HS-5 (cell line): ENCODE results near the gene IYD.
A peak's percentile ranks its signal among the peaks of the same experiment; 100 is the strongest.
"Not testable (repeated sequence)": the region's sequence is repeated elsewhere in the genome, so short reads cannot be mapped to it uniquely, and the experiment has no call there.

Experiments
- DNase-seq: peaks from one replicate; pipeline ENCODE4 v3.0.0-alpha.2; 2012; ENCODE audit warnings: low read depth

The IYD gene

GRCh38 chr6:150352321-150353296, 16.2 kb upstream of the IYD start:
- peak; percentile 51 for DNase-seq

- DNase-seq: no peak
These were observed 15.4 kb upstream of the IYD start for GRCh38 chr6:150353445-150353844.

GRCh38 chr6:150354754-150355571, 13.8 kb upstream of the IYD start:
- DNase-seq: no peak

- no peak for DNase-seq
These were observed 12.9 kb upstream of the IYD start for GRCh38 chr6:150355932-150356331.

- DNase-seq: no peak
These were observed 6.9 kb upstream of the IYD start for GRCh38 chr6:150361876-150362275.

GRCh38 chr6:150363733-150364132, 5.1 kb upstream of the IYD start:
- DNase-seq: no peak

- no peak for DNase-seq
These were observed 2.6 kb upstream of the IYD start for GRCh38 chr6:150366118-150366778.

GRCh38 chr6:150369408-150369807, 596 bp downstream of the IYD start:
- no peak for DNase-seq

- no peak for DNase-seq
These were observed 1.3 kb downstream of the IYD start for GRCh38 chr6:150370112-150370511.

GRCh38 chr6:150371356-150371755, 2.5 kb downstream of the IYD start:
- no peak for DNase-seq

GRCh38 chr6:150372051-150372450, 3.2 kb downstream of the IYD start:
- DNase-seq: no peak

GRCh38 chr6:150373260-150373701, 4.5 kb downstream of the IYD start:
- no peak for DNase-seq

GRCh38 chr6:150374346-150374745, 5.5 kb downstream of the IYD start:
- DNase-seq: not testable (repeated sequence)

GRCh38 chr6:150377211-150377781, 8.5 kb downstream of the IYD start:
- no peak for DNase-seq

GRCh38 chr6:150380256-150380655, 11.4 kb downstream of the IYD start:
- no peak for DNase-seq

- no peak for DNase-seq
These were observed 13.4 kb downstream of the IYD start for GRCh38 chr6:150382171-150382570.

- DNase-seq: no peak
These were observed 22.6 kb downstream of the IYD start for GRCh38 chr6:150391414-150391813.

- no peak for DNase-seq
These were observed 23.1 kb downstream of the IYD start for GRCh38 chr6:150391890-150392289.

- no peak for DNase-seq
These were observed 23.8 kb downstream of the IYD start for GRCh38 chr6:150392452-150393220.

GRCh38 chr6:150394053-150394898, 25.5 kb downstream of the IYD start:
- no peak for DNase-seq
